ENCODE data around the gene CCNE1.

The CCNE1 gene

GRCh38 chr19:29849208-29849607, 37.4 kb downstream of the CCNE1 start:
- DNase-seq: no peak

DNA sequence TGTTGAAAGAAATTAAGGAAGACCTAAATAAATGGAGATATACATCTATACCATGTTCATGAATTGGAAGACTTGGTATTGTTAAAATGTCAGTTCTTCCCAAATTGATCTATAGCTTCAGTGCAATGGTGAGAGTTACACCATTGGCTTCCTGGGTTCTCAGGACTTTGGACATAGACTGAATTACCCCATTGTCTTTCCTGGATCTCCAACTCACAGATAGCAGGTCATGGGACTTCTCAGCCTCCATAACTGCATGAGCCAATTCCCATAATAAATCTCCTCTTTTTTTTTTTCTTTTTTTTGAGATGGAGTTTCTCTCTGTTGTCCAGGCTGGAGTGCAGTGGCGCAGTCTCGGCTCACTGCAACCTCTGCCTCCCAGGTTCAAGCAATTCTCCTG, 38.7 kb downstream of the CCNE1 start:
- DNase-seq: no peak

DNA sequence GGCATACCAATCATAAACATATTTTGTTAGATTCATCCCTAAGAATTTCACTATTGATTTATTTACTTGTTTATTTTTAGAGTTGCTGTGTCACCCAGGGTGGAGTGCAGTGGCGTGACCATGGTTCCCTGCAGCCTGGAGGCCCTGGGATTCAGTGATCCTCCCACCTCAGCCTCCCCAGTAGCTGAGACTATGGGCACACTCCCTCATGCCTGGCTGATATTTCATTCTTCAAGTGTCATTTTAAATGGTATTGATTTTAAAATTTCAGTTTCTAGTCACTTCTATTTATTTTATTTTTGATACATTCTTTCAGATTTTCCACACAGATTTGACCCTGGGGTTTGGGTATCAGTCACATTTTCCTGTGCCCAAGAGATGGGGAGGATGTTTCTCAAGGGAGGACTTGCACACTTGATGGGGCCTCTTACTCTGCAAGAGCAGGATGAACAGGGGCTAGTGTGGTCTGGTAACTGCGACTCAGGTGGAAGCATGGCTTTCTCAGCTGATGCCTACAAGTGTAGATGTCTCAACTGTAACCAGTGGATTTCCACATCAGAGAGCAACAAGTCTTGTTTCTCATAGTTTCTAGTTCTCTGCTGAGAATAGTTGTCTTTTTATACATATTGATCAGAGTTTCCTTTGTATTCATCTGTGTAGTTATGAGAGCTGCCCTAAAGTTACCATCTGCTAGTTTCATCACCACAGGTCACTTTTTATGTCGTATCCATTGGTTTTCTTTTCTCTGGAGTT, 40.2 kb downstream of the CCNE1 start:
- DNase-seq: no peak

DNA sequence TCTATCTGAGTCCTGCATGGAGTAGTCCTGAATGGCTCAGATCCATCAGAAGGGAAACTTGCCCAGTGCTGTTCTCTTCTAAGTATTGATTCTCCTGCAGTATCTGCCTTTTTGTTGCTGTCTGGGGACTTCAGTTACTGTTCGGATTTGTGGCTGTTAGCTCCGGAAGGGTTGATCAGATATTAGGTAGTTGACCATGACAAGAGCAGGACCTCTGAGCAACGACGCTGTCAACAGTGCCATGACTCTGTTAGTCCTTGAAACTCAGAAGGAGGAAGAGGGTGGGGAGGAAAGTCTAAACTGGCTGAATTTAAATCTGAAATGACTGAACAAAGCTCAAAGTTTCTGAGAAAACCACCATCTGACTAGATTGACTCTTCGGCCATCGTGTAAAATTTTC, 42.2 kb downstream of the CCNE1 start:
- no peak for DNase-seq

DNA sequence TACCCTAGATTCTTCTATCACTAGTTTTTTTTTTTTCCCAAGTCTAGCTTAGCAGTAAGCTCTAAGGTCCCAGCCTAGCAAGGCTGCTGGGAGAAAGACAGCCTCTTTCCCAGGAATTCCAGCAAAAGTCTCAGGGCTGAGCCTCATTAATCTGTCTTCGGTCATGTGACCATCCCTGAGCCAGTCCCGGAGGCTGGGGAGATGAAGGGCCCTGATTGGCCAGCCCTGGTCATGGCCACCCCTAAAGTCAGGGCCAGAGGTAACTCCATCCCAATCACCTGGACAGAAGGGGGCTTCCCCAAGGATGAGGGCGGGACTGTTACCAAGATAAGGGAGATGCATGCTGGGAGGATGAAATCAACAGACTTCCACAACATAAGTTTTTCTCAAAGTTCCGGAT, 43.3 kb downstream of the CCNE1 start:
- DNase-seq: no peak

DNA sequence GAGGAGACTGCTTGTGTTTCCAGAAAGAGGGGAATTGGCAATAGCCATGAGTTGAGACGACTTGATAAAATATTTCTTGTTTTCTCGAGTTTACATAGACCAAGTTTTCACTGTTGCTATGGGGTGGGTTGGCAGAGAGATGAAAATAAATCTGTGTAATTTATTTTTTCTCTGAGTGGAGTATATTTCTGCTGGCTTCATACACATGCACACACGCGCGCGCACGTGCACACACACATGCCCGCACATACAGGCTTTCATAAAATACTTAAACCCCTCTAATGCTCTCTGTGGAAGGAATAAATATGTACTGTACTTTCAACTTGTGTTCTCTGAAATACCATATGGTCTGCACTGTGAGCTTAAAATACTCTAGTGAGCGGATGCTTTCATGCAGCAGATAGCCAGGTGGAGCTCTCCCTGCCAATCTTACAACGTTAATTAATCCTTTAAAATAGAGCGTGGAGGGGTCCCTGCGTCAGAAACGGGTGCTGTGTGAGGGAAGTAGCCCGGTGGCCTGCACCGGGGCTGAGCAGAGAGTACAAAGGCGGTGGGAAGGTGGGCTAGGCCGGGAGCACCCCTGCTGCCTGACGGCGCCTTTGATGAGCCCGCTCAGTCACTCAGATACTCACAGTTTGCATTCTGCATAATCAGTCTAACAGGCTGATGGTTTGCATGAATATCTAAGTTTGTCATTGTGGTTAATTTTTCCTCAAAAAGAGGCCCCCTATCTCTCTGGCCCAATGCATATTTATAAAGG, 44.1 kb downstream of the CCNE1 start:
- no peak for DNase-seq

DNA sequence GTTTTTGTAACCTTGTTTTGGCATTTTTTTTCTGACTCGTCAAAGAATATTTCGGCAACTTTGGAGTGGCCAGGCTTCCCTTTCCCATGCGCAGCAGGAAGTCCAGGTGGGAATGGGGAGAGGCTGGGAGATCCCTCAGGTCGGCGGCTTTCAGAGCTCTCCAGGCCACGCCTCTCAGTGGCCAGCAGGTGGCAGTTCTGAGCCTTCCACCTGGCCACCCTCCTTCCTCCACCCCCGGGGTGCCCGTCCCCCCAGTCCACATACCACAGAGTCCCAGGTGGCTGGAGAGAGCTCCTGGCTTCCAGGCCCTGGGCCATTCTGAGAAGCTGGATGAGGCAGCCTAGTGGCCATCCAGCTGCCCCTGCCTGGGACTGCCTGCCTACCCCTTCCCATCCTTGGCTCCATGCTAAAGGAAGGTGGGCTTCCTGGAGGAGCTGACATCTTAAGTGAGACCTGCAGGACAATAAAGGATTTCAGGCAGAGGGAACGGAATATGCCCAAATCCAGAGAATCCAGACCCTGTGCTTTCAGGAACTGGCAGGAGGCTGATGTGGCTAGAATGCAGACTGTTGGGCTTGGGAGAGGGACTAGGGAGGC, 46.3 kb downstream of the CCNE1 start:
- peak in 1 of 2 experiments; percentile 7 for DNase-seq

DNA sequence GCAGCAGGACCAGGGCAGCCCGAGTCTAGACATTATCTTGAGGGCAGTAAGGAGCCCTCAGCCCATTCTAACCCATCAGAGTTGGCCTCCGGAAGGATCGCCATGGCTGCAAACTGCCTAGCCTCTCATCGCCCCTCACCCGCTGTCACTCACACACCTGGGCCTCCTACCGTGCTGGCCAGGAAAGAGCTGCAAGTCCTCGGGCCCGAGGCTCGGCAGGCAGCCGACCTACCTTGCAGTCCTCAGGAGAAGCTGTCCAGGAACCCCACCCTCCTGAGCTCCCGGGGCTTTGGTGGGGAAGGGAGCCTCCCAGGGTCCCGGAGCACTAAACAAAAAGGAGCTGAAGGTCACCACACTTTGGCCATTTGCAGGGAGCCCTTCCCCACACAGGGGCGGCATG, 46.8 kb downstream of the CCNE1 start:
- no peak for DNase-seq

GRCh38 chr19:29860492-29860891, 48.7 kb downstream of the CCNE1 start:
- no peak for DNase-seq

DNA sequence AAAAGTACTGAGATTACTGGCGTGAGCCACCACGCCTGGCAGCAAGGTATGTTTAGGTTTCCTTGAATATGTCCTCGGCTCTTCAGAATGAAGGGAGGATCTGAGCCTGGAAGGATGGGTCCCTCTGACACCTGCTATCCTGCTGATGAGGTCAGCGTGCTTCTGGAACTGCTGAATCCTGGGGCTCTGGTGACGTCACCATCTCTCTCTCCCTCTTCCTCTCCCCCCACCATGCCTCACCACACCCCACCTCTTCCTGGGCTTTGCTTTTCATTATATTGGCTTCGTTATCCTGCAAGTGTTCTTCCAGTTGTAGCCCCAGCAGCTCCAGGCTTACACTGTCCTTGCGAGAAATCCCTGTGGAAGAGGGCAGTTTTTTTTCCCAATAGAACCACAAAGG, 49.8 kb downstream of the CCNE1 start:
- DNase-seq: no peak

GRCh38 chr19:29866011-29866410, 54.2 kb downstream of the CCNE1 start:
- no peak for DNase-seq

GRCh38 chr19:29867984-29868383, 56.2 kb downstream of the CCNE1 start:
- no peak for DNase-seq

GRCh38 chr19:29871143-29871542, 59.4 kb downstream of the CCNE1 start:
- DNase-seq: no peak

DNA sequence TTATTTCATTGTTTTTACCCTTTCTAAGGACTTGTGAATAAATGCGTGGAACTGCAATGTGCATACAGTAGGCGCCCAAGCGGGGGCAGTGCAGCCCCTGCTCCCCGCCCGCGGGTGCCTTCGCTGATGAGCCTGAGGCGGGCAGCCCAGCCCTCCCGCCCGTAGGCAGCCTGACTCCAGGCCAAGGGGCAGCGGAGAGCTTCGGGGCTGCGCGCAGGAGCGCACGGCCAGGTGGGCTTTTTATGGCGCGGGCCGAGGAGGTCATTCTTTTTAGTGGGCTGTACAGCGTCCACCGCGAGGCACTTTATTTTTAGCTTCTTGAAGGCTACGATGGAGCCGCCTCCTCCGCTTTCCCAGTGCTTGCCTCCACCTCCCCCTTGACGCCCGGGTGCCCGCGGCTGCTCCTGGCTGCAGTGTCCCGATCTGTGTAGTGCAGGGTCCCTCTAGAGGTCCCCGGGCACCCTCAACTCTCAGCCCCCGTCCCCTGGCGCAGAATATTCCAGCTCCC, 60.5 kb downstream of the CCNE1 start:
- no peak for DNase-seq

DNA sequence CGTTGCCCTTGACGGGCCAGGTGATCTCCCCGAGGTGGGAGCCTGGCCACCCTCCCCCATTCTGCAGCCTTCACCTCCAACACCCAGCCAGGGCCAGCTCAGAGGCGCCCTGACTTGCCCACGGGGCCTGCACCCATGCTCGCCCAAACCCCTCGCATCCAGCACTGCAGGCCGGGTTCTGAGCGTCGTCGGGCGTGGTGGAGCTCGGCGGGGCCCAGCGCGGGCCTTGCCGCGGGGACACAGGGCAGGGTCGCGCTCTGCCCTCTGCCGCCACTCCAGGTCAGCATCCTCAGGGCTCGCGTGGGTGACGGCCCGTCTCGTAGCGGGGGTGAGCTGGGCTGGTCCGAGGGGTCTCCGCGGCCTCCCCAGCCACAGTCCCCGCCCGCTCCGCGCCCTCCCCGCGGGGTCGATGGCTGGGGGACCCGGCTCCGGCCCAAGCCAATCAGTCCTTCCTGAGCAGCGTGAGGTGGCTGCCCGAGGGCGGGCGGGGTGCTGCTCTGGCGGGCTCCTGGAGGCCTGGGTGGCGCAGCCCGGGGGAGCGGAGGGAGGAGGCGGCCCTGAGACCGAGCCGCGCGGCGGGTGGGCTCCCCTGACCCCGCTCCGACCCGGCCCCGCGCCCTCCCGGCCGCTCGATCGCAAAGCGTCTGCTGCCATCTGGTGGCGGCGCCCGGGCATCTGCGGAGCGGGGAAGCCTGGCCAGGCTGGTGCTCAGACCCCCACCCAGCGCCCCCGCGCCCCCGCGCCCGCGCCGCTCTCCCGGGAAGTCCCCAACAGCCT, 61.4 kb downstream of the CCNE1 start:
- peak in 1 of 2 experiments; percentile 4 for DNase-seq
